Cardiac muscle cell (in vitro differentiated cells and primary cell): ENCODE measurements around the gene CACNB4. TPM values are rescaled to one million over a fixed set of nuclear protein-coding genes. Genes with fewer than 3 reads are reported as not detected.
"Not testable (repeated sequence)": the region's sequence is repeated elsewhere in the genome, so short reads cannot be mapped to it uniquely, and the experiment has no call there.

Experiments
- DNase-seq, 2 donors: peaks; one replicate each; pipeline versions ENCODE4 v3.0.0 to v3.0.0-alpha.2; 2010 to 2017; ENCODE audit warnings: low read depth in 1 of 2, low spot score in 1 of 2
- H3K27ac ChIP-seq: fragments of 200-600 bp; sonication (generic); 2 replicates; pipeline ENCODE4 v1.5.1; 2016
- H3K27me3 ChIP-seq: fragments of 200-600 bp; sonication (generic); 2 replicates; pipeline ENCODE4 v1.6.0; 2016; ENCODE audit warnings: control low read depth
- H3K36me3 ChIP-seq: fragments of 200-600 bp; sonication (generic); 2 replicates; pipeline ENCODE4 v1.5.1; 2016; ENCODE audit warnings: control low read depth
- H3K4me1 ChIP-seq: fragments of 200-600 bp; sonication (generic); 2 replicates; pipeline ENCODE4 v1.8.1; 2017; ENCODE audit warnings: low read depth, mild to moderate bottlenecking, mixed run types
- H3K4me3 ChIP-seq: fragments of 200-600 bp; sonication (generic); 2 replicates; pipeline ENCODE4 v1.5.1; 2016; ENCODE audit warnings: mild to moderate bottlenecking
- H3K9me3 ChIP-seq: fragments of 200-600 bp; sonication (generic); 2 replicates; pipeline ENCODE4 v1.5.1; 2017; ENCODE audit warnings: low read depth, mild to moderate bottlenecking, control low read depth
- polyA plus RNA-seq: library from polyadenylated mRNA; unstranded; fragments of >200 nt; fragmentation: Nextera tagmentation; extraction: Ambion mirVana; gene quantifications from 2 replicates; pipeline ENCODE4 v1.2.1, GENCODE V29; 2016
- total RNA-seq: library from RNA; depleted of rRNA; stranded (reverse); fragments of >200 nt; gene quantifications from 2 replicates; pipeline ENCODE4 v1.2.3, GENCODE V29; 2016
- TF ChIP-seq, protein P1 (sequence below): IDR thresholded peaks from 2 replicates; pipeline ENCODE4 v1.5.1; 2012; ENCODE audit warnings: low read depth, mild to moderate bottlenecking, low read length

Gene CACNB4
- total and polyA plus RNA-seq, 2 experiments from 2014 or later = 0.09 to 0.18 TPM

DNA sequence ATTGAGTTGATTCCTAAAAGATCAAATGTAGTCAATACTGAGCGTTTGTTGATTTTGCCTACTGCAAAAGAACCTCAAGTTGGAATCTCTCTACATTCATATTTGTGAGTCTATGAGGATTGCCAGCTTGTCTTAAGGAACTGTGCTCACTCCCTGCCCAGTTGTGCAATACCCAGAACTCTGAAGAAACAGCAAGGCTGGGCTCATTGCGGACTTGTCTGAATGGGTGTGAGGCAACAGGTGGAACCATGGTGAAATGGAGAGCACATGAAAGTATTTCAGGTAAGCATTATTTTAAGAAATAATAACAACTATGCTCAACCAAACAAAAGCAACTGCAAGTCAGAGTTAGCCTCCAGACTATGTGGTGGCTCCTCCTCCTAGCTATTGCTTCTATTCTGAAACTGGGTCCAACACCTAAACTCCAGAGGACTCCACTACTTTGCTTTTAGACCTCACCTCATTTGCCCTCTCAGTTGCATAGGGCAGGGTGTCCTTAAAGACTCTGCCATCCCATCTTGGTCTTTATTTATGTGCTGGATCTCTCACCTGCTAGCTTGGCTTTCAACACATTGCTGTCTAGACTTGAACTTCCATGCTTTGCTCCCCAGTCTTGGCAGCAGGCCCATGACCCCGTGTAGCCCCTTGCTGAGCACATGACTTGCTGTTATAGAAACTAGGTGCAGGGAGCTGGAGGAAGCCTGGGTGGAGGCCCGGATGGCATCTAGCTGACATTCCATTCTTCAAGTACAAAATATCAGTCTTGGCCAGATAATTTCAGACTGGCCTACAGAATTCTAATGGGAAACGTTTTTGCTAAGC, 175.8 kb downstream of the CACNB4 start:
- Histone ChIP-seq H3K4me3 (no peak overlapping the region), H3K27ac (no peak overlapping the region), H3K9me3 (no peaks in the 10 kb centered on the region), H3K36me3 (no peaks in the 10 kb centered on the region), H3K4me1 (no peaks in the 10 kb centered on the region), H3K27me3 (no peaks in the 10 kb centered on the region)
- DNase-seq = peak; percentile 27 to 42
- TF ChIP-seq, protein P1, sequence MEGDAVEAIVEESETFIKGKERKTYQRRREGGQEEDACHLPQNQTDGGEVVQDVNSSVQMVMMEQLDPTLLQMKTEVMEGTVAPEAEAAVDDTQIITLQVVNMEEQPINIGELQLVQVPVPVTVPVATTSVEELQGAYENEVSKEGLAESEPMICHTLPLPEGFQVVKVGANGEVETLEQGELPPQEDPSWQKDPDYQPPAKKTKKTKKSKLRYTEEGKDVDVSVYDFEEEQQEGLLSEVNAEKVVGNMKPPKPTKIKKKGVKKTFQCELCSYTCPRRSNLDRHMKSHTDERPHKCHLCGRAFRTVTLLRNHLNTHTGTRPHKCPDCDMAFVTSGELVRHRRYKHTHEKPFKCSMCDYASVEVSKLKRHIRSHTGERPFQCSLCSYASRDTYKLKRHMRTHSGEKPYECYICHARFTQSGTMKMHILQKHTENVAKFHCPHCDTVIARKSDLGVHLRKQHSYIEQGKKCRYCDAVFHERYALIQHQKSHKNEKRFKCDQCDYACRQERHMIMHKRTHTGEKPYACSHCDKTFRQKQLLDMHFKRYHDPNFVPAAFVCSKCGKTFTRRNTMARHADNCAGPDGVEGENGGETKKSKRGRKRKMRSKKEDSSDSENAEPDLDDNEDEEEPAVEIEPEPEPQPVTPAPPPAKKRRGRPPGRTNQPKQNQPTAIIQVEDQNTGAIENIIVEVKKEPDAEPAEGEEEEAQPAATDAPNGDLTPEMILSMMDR = no peak

DNA sequence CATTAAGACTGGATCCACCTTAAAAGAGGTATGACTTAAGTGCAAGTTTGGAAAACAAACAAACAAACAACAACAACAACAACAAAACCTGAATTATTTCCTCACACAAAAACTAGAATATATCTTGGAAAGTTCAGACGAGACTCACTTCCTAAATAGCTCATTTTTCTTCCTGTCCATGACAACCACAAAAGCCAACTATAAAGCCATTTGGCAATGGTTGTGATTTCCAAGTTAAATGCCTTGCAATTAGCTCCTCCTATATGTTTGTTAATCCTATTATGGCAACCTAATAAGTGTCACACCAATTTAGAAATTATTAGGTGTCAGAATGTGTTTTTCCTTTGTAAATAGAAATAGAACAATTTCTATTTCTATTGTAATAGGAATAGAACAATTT, 179.1 kb downstream of the CACNB4 start:
- Histone ChIP-seq H3K36me3 (no peaks in the 10 kb centered on the region), H3K9me3 (no peaks in the 10 kb centered on the region), H3K27ac (no peak overlapping the region), H3K4me1 (no peaks in the 10 kb centered on the region), H3K27me3 (no peaks in the 10 kb centered on the region), H3K4me3 (no peak overlapping the region)
- TF ChIP-seq, protein P1 = no peak
- DNase-seq = no peak

DNA sequence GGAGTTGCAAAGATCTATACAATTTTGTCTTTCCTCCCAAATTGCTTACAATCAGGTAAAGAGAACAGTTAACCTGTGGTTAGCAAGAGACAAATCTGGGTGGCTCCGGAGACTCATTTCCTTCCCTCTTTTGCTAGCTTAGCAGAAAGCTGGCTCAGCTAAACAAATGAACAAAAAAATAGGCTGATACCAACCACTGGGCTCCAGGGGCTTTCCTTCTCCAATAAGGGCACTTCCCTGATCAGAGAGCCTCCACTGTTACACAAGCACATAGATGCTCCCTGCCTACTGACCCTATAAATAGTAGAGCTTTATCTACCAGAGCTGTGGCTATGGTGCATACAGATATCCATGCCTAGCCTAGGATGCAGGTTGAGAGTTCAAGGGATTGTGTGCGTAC, 180.5 kb downstream of the CACNB4 start:
- Histone ChIP-seq H3K27ac (no peak overlapping the region), H3K4me3 (no peak overlapping the region), H3K36me3 (no peaks in the 10 kb centered on the region), H3K4me1 (no peaks in the 10 kb centered on the region), H3K9me3 (no peaks in the 10 kb centered on the region), H3K27me3 (no peaks in the 10 kb centered on the region)
- no peak for DNase-seq
- TF ChIP-seq, protein P1 = no peak

DNA sequence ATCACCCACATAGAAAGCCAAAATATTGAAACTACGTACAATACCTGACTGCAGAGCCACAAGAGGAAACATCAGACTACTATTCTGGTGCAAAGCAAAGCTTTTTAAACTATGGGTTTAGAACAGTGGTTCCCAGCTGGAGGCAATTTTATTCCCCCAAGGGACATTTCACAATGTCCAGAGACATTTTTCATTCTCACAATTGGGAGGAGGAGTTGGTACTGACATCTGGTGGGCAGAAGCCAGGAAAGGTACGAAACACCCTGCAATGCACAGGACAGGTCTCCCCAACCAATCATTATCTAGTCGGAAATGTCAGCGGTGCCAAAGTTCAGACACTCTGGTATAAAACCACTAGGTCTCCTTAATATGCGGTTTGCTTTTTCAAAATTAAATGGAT, 182.2 kb downstream of the CACNB4 start:
- no peaks in the 10 kb centered on the region for H3K4me1 ChIP-seq
- H3K9me3 ChIP-seq = no peaks in the 10 kb centered on the region
- TF ChIP-seq, protein P1 = no peak
- H3K36me3 ChIP-seq = no peaks in the 10 kb centered on the region
- no peak overlapping the region for H3K27ac ChIP-seq
- H3K4me3 ChIP-seq = no peak overlapping the region
- no peak for DNase-seq
- H3K27me3 ChIP-seq = no peaks in the 10 kb centered on the region

DNA sequence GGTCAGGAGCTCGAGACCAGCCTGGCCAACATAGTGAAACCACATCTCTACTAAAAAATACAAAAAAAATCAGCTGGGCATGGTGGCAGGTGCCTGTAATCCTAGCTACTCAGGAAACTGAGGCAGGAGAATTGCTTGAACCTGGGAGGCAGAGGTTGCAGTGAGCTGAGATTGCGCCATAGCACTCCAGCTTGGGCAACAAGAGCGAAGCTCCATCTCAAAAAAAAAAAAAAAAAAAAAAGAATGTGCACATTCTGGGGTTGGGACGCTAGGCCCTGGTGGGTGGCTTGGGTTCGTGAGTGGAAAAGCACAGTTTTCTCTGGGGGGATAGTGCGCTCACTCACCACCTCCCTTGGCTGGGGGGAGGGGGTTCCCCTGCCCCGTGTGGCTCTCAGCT, 183.2 kb downstream of the CACNB4 start:
- not testable (repeated sequence) for H3K4me3 ChIP-seq, H3K4me1 ChIP-seq, H3K9me3 ChIP-seq, H3K27ac ChIP-seq, H3K36me3 ChIP-seq, H3K27me3 ChIP-seq, DNase-seq

DNA sequence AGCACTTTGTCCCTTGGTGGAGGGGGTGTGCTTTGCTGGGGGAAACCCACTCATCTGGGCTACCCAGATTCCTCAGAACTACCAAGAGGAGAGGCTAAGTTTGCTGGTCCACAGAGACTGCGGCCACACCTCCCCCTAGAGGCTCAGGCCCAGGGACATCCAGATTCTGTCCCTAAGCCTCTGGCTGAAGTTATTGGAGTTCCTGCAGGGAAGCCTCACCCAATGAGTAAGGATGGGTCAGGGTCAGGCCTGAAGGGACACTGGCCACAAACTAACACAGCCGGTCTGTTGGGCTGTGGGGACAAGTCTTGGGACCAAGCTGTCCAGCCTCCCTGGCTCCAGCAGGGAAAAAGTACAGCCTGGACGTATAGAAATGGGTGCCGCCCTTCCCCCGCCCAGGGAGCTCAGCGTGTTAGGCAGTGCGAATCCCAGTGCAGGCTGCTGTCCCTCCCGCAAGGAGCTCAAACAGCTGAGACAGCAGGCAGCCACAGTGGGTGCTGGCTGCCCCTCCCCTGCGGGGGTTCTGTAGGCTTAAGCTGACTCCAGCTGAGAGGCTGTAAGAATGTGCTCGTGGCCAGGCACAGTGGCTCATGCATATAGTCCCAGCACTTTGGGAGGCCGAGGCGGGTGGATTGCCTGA, 183.7 kb downstream of the CACNB4 start:
- Histone ChIP-seq H3K9me3 (no peaks in the 10 kb centered on the region), H3K27me3 (no peaks in the 10 kb centered on the region), H3K36me3 (no peaks in the 10 kb centered on the region), H3K4me1 (no peaks in the 10 kb centered on the region), H3K4me3 (no peak overlapping the region), H3K27ac (no peak overlapping the region)
- no peak for DNase-seq
- TF ChIP-seq, protein P1 = no peak
